ENCODE measurements around the gene THAP3. TPM values are rescaled to one million over a fixed set of nuclear protein-coding genes. Genes with fewer than 3 reads are reported as not detected.

THAP3 gene
- polyA plus RNA-seq, 3 donors from 2014 or later = 19.4 to 28.4 (median 28.0) TPM

- peaks cover 10 to 22% (median 18%) of the 10 kb centered on the region in 3 donors for H3K36me3 Mint-ChIP-seq
These were observed 47.9 kb downstream of the THAP3 start for GRCh38 chr1:6672558-6672957.

GRCh38 chr1:6673816-6674398 lies 49.2 kb downstream of the THAP3 start:
- Mint-ChIP-seq H3K27ac (no peak overlapping the region), H3K9me3 (no peaks in the 10 kb centered on the region), H3K27me3 (ENCODE audit: low read depth in 3 of 3) (peaks cover 0 to 2% (median 0%) of the 10 kb centered on the region in 3 donors), H3K4me3 (no peak overlapping the region), H3K36me3 (peaks cover 13 to 30% (median 16%) of the 10 kb centered on the region in 3 donors), H3K4me1 (peaks cover 3 to 5% of the 10 kb centered on the region in 2 donors)
- DNase-seq = no peak

More at GRCh38 chr1:6672558-6672957, 47.9 kb downstream of the THAP3 start:
- Mint-ChIP-seq H3K4me1 (peaks cover 3 to 5% of the 10 kb centered on the region in 2 donors), H3K27me3 (ENCODE audit: low read depth in 3 of 3) (no peaks in the 10 kb centered on the region), H3K4me3 (no peak overlapping the region), H3K9me3 (no peaks in the 10 kb centered on the region), H3K27ac (no peak overlapping the region)
- no peak for DNase-seq

- Mint-ChIP-seq H3K27ac (no peak overlapping the region), H3K9me3 (no peaks in the 10 kb centered on the region), H3K4me1 (peaks cover 0 to 5% of the 10 kb centered on the region in 2 donors), H3K4me3 (no peak overlapping the region), H3K36me3 (peaks cover 16 to 33% (median 19%) of the 10 kb centered on the region in 3 donors), H3K27me3 (ENCODE audit: low read depth in 3 of 3) (peaks cover 0 to 2% (median 0%) of the 10 kb centered on the region in 3 donors)
- no peak for DNase-seq
These were observed 50.1 kb downstream of the THAP3 start for GRCh38 chr1:6674771-6675170.

GRCh38 chr1:6675941-6676340 lies 51.3 kb downstream of the THAP3 start:
- H3K4me3 Mint-ChIP-seq = no peak overlapping the region
- peaks cover 11 to 40% (median 26%) of the 10 kb centered on the region in 3 donors for H3K36me3 Mint-ChIP-seq
- H3K4me1 Mint-ChIP-seq = no peaks in the 10 kb centered on the region
- no peak for DNase-seq
- peak overlapping the region in 1 of 6 donors; percentile 22 for H3K27ac Mint-ChIP-seq
- no peaks in the 10 kb centered on the region for H3K9me3 Mint-ChIP-seq
- H3K27me3 Mint-ChIP-seq (ENCODE audit: low read depth in 3 of 3) = peaks cover 0 to 2% (median 0%) of the 10 kb centered on the region in 3 donors

Other genes starting within 250 kb of the THAP3 start
- gene ACOT7, start 231.1 kb upstream of the THAP3 start, polyA plus RNA-seq = 10 to 100 TPM; 26.7 to 31.2 (median 28.9) TPM
- gene HES2, start 204.9 kb upstream of the THAP3 start, polyA plus RNA-seq = not detected
- gene ESPN, start 200.1 kb upstream of the THAP3 start, polyA plus RNA-seq = not detected
- gene TNFRSF25, start 158.7 kb upstream of the THAP3 start, polyA plus RNA-seq = 10 to 100 TPM in 1 of 3 donors, 1 to 10 TPM in 2; 3.1 to 15.3 (median 9.8) TPM
- under 1 TPM in 1 of 3 donors, not detected in 2; 0.08 TPM for gene PLEKHG5, start 133.2 kb upstream of the THAP3 start, polyA plus RNA-seq
- 10 to 100 TPM in 1 of 3 donors, 1 to 10 TPM in 2; 4.3 to 18.2 (median 8.4) TPM for gene NOL9, start 70.4 kb upstream of the THAP3 start, polyA plus RNA-seq
- under 1 TPM in 1 of 3 donors, not detected in 2; 0.16 TPM for gene TAS1R1, start 69.6 kb upstream of the THAP3 start, polyA plus RNA-seq
- 10 to 100 TPM in 2 of 3 donors, 1 to 10 TPM in 1; 8.3 to 25.9 (median 20.9) TPM for gene ZBTB48, start 44.9 kb upstream of the THAP3 start, polyA plus RNA-seq
- 10 to 100 TPM in 1 of 3 donors, 1 to 10 TPM in 2; 7.6 to 19.7 (median 9.2) TPM for gene KLHL21, start 22.0 kb upstream of the THAP3 start, polyA plus RNA-seq
- 1 to 10 TPM; 1.2 to 5.7 (median 2.9) TPM for gene PHF13, start 11.1 kb upstream of the THAP3 start, polyA plus RNA-seq
- gene DNAJC11, start 76.9 kb downstream of the THAP3 start, polyA plus RNA-seq = 10 to 100 TPM in 2 of 3 donors, 1 to 10 TPM in 1; 9.6 to 22.6 (median 13.5) TPM
- gene CAMTA1, start 160.6 kb downstream of the THAP3 start, polyA plus RNA-seq = 10 to 100 TPM; 52.7 to 89.0 (median 71.0) TPM

Data from immature natural killer cell (primary cell).